Kidney (tissue), 14 donors: ENCODE results near the gene DRGX. TPM values are rescaled to one million over a fixed set of nuclear protein-coding genes. Genes with fewer than 3 reads are reported as not detected.

Experiments used
- DNase-seq, 5 donors: peaks; one replicate each; pipeline ENCODE4 v3.0.0-alpha.2; 2013 to 2020
- FAIRE-seq: peaks from 2 replicates; lab custom pipeline; 2012; peaks lifted over from hg19 to GRCh38; lab: Jason Lieb, UNC
- H3K27ac ChIP-seq, 2 donors: one replicate each; pipeline ENCODE4 v1.7.0; 2013; ENCODE audit warnings: low read depth in 2 of 2, low read length in 2 of 2, inconsistent platforms in 1 of 2
- H3K27me3 ChIP-seq: one replicate; pipeline ENCODE4 v1.7.1; 2013; ENCODE audit warnings: low read length, inconsistent platforms; ENCODE audit not compliant: control insufficient read depth, insufficient read depth
- H3K36me3 ChIP-seq, 3 donors: one replicate each; pipeline versions ENCODE4 v1.7.0 to v1.7.1; 2013; ENCODE audit warnings: low read length in 3 of 3, control low read depth in 1 of 3, inconsistent platforms in 1 of 3; ENCODE audit not compliant: insufficient read depth in 3 of 3, control insufficient read depth in 2 of 3
- H3K4me1 ChIP-seq, 3 donors: one replicate each; pipeline versions ENCODE4 v1.7.0 to v1.7.1; 2013; ENCODE audit warnings: low read length in 3 of 3, inconsistent platforms in 1 of 3, low read depth in 1 of 3; ENCODE audit not compliant: control insufficient read depth in 2 of 3, insufficient read depth in 2 of 3
- H3K4me3 ChIP-seq, 3 donors: one replicate each; pipeline versions ENCODE4 v1.7.0 to v1.8.1; 2013; ENCODE audit warnings: low read length in 3 of 3, control low read depth in 1 of 3, inconsistent platforms in 1 of 3
- H3K9ac ChIP-seq, 3 donors: one replicate each; pipeline versions ENCODE4 v1.7.0 to v1.7.1; 2013; ENCODE audit warnings: low read length in 3 of 3, control low read depth in 1 of 3, inconsistent platforms in 1 of 3
- H3K9me3 ChIP-seq, 3 donors: one replicate each; pipeline versions ENCODE4 v1.7.0 to v1.7.1; 2013; ENCODE audit warnings: low read length in 3 of 3, control low read depth in 1 of 3, inconsistent platforms in 1 of 3; ENCODE audit not compliant: control insufficient read depth in 2 of 3, insufficient read depth in 1 of 3
- intact Hi-C: fragments of 100-400 bp; cut with DNase I; formaldehyde crosslinking; loops from one replicate; pipeline ENCODE4 v1.11.1; 2022
- polyA plus RNA-seq: library from polyadenylated mRNA; stranded (reverse); fragments of 350-450 nt; fragmentation: Illumina TruSeq; extraction: RNeasy Lipid Tissue Mini Kit (QIAGEN cat#74804); gene quantifications from one replicate; pipeline ENCODE4 v1.2.3, GENCODE V29; 2014; ENCODE audit warnings: low read depth, low replicate concordance; ENCODE audit not compliant: insufficient read depth
- total RNA-seq: library from RNA; stranded (reverse); fragmentation: NEBNext Ultra II Directional; extraction: Animal tissue kit (Norgen Biotek cat#: 25700); gene quantifications from one replicate; pipeline ENCODE4 v1.2.1, GENCODE V29; 2021
- TF ChIP-seq, protein P1 (sequence below): IDR thresholded peaks from 3 replicates; pipeline ENCODE4 v1.5.1; 2012; ENCODE audit warnings: mild to moderate bottlenecking, moderate library complexity, borderline replicate concordance; ENCODE audit not compliant: insufficient read depth; ENCODE audit errors: extremely low read depth
- donor health status: control.
- donor health status: control.
- donor health status: control.
- donor health status: control.
- donor health status: control.
- donor health status: DM: yes; HTN: yes; CAD: no.
- donor health status: Normal renal cell carcinoma (clear cell type).

Gene DRGX
- total and polyA plus RNA-seq, 2 donors from 2014 or later: not detected

DNA sequence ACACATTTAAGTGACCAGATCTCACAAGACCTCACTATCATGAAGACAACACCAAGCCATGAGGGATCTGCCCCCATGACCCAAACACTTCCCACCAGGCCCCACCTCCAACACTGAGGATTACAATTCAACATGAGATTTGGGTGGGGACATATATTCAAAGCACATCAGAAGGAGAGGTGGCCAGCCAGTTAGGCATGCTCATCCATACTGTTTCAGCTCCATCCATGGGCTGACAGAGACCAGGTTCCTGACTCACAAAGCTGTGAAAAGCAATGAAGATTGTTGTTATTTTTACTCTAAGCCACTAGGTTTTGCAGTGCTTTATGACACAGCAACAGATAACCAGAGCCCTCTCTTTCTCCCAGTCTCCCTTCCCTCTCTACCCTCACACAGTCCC lies 60.9 kb downstream of the DRGX start:
- H3K27ac ChIP-seq: no peak overlapping the region
- no peak for DNase-seq
- no peaks in the 10 kb centered on the region for H3K9me3 ChIP-seq
- H3K4me3 ChIP-seq: no peak overlapping the region
- H3K27me3 ChIP-seq: no peaks in the 10 kb centered on the region
- no peak overlapping the region for H3K9ac ChIP-seq
- no peaks in the 10 kb centered on the region for H3K4me1 ChIP-seq
- H3K36me3 ChIP-seq: no peaks in the 10 kb centered on the region
- FAIRE-seq: no peak
- TF ChIP-seq, protein P1, sequence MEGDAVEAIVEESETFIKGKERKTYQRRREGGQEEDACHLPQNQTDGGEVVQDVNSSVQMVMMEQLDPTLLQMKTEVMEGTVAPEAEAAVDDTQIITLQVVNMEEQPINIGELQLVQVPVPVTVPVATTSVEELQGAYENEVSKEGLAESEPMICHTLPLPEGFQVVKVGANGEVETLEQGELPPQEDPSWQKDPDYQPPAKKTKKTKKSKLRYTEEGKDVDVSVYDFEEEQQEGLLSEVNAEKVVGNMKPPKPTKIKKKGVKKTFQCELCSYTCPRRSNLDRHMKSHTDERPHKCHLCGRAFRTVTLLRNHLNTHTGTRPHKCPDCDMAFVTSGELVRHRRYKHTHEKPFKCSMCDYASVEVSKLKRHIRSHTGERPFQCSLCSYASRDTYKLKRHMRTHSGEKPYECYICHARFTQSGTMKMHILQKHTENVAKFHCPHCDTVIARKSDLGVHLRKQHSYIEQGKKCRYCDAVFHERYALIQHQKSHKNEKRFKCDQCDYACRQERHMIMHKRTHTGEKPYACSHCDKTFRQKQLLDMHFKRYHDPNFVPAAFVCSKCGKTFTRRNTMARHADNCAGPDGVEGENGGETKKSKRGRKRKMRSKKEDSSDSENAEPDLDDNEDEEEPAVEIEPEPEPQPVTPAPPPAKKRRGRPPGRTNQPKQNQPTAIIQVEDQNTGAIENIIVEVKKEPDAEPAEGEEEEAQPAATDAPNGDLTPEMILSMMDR: no peak
- intact Hi-C loops: no loop called here

DNA sequence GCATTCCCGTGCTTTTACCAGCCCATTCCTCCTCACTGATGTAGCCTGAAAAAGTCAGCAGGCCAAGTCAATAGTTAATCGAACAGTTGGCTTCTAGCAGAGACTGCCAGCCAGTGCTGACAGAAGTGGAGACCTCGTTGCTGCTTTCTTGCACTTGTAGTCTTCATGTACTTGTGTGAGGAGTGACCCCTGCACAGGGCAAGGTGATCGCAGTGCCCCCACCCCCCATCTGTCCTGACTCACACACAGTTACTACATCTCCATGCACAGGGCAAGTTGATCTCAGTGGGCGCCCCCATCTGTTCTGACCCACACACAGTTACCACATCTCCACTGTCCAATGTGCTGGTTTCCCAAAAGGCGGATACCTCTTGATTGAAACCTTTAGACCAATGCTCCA lies 62.7 kb downstream of the DRGX start:
- TF ChIP-seq, protein P1: no peak
- intact Hi-C loops: no loop called here
- DNase-seq: no peak
- FAIRE-seq: no peak
- Histone ChIP-seq H3K27me3 (no peaks in the 10 kb centered on the region), H3K4me3 (no peak overlapping the region), H3K9ac (no peak overlapping the region), H3K36me3 (no peaks in the 10 kb centered on the region), H3K9me3 (no peaks in the 10 kb centered on the region), H3K27ac (no peak overlapping the region), H3K4me1 (no peaks in the 10 kb centered on the region)

DNA sequence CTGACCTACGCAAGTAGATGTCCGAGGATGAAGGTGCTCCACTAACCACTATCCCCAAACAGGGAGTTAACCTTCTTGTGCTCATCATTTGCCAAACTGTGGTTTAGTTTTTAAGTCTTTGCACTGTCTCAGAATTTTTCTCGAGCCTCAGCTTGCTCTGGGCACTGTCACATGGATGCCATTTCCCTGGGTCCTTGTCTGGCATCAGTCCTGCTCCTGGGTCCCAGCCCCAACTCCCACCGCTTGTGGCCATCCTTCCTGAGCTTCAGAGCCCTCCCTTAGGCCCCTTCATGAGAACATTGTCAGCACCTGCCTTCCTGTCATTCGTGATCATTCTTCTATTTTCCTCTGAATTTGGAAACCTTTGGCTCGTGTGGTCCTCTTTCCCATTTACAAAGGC lies 63.1 kb downstream of the DRGX start:
- DNase-seq: no peak
- H3K27ac ChIP-seq: no peak overlapping the region
- intact Hi-C loops: no loop called here
- no peak overlapping the region for H3K4me3 ChIP-seq
- no peaks in the 10 kb centered on the region for H3K9me3 ChIP-seq
- no peaks in the 10 kb centered on the region for H3K27me3 ChIP-seq
- H3K36me3 ChIP-seq: no peaks in the 10 kb centered on the region
- no peak for FAIRE-seq
- TF ChIP-seq, protein P1: no peak
- H3K9ac ChIP-seq: no peak overlapping the region
- H3K4me1 ChIP-seq: no peaks in the 10 kb centered on the region

- DNase-seq (no peak), FAIRE-seq (no peak)
- H3K27ac ChIP-seq: no peak overlapping the region
Measured at GRCh38 chr10:49332333-49332732, 63.6 kb downstream of the DRGX start.

More at GRCh38 chr10:49332333-49332732, 63.6 kb downstream of the DRGX start:
- Histone ChIP-seq H3K4me3 (no peak overlapping the region), H3K9me3 (no peaks in the 10 kb centered on the region), H3K27me3 (no peaks in the 10 kb centered on the region), H3K36me3 (no peaks in the 10 kb centered on the region), H3K4me1 (no peaks in the 10 kb centered on the region), H3K9ac (no peak overlapping the region)
- intact Hi-C loops: no loop called here
- TF ChIP-seq, protein P1: no peak
